Neural cell (in vitro differentiated cells): ENCODE results near the gene TNFRSF4. TPM values are rescaled to one million over a fixed set of nuclear protein-coding genes. Genes with fewer than 3 reads are reported as not detected.

ENCODE experiments used
- H2AFZ ChIP-seq: fragments of 200-600, 300-800 bp; sonication (generic), shearing (Covaris generic); 2 replicates; pipeline ENCODE4 v1.6.0; 2014; ENCODE audit warnings: low read depth, mild to moderate bottlenecking, antibody characterized with exemption, low read length, moderate library complexity
- H3F3A ChIP-seq: fragments of 200-600 bp; shearing (Covaris generic); 2 replicates; pipeline ENCODE4 v1.6.1; 2016; ENCODE audit warnings: mild to moderate bottlenecking, moderate library complexity, mixed read lengths, antibody characterized with exemption, low read length; ENCODE audit not compliant: insufficient read depth, poor library complexity, severe bottlenecking
- H3K27ac ChIP-seq: fragments of 200-600, 300-800 bp; sonication (generic), shearing (Covaris generic); 2 replicates; pipeline ENCODE4 v1.5.1; 2014; ENCODE audit warnings: mild to moderate bottlenecking, low read length, moderate library complexity
- H3K27me3 ChIP-seq: fragments of 300-800, 200-600 bp; sonication (generic), shearing (Covaris generic); 2 replicates; pipeline ENCODE4 v1.6.0; 2014; ENCODE audit warnings: mild to moderate bottlenecking, low read depth, low read length, moderate library complexity; ENCODE audit not compliant: insufficient read depth
- H3K36me3 ChIP-seq: fragments of 300-800, 200-600 bp; sonication (generic), shearing (Covaris generic); 2 replicates; pipeline ENCODE4 v1.5.1; 2014; ENCODE audit warnings: mild to moderate bottlenecking, antibody characterized with exemption, low read length, moderate library complexity; ENCODE audit not compliant: insufficient read depth
- H3K4me2 ChIP-seq: fragments of 300-800, 200-600 bp; sonication (generic), shearing (Covaris generic); 2 replicates; pipeline ENCODE4 v1.6.0; 2014; ENCODE audit warnings: mild to moderate bottlenecking, low read length
- H3K4me3 ChIP-seq: fragments of 300-800, 200-600 bp; sonication (generic), shearing (Covaris generic); 2 replicates; pipeline ENCODE4 v1.5.1; 2014; ENCODE audit warnings: mild to moderate bottlenecking, low read length, moderate library complexity
- H3K79me2 ChIP-seq: fragments of 200-600 bp; shearing (Covaris generic); replicated peaks from 2 replicates; pipeline ENCODE4 v1.6.0; 2014; ENCODE audit warnings: mild to moderate bottlenecking, low read length, moderate library complexity; ENCODE audit not compliant: insufficient read depth
- H3K9ac ChIP-seq: fragments of 300-800, 200-600 bp; sonication (generic), shearing (Covaris generic); 2 replicates; pipeline ENCODE4 v1.6.1; 2016; ENCODE audit warnings: mild to moderate bottlenecking, low read length, mixed read lengths
- H3K9me2 ChIP-seq: fragments of 200-600 bp; shearing (Covaris generic); 2 replicates; pipeline ENCODE4 v1.6.1; 2016; ENCODE audit warnings: mild to moderate bottlenecking, low read length, mixed read lengths; ENCODE audit not compliant: insufficient read depth
- H3K9me3 ChIP-seq: fragments of 200-600, 300-800 bp; sonication (generic), shearing (Covaris generic); 2 replicates; pipeline ENCODE4 v1.6.1; 2016; ENCODE audit warnings: mild to moderate bottlenecking, mixed run types, low read length, moderate library complexity, mixed read lengths
- H4K20me1 ChIP-seq: fragments of 200-600 bp; shearing (Covaris generic); 2 replicates; pipeline ENCODE4 v1.6.1; 2016; ENCODE audit warnings: mild to moderate bottlenecking, mixed run types; ENCODE audit not compliant: insufficient read depth
- CTCF ChIP-seq: fragments of 450-650 bp; IDR thresholded peaks from 2 replicates; pipeline ENCODE4 v1.5.1; 2014; ENCODE audit warnings: antibody characterized with exemption, mild to moderate bottlenecking, moderate library complexity; ENCODE audit not compliant: poor library complexity, severe bottlenecking
- EP300 ChIP-seq: fragments of 450-650 bp; conservative IDR thresholded peaks from 2 replicates; pipeline ENCODE4 v1.6.1; 2014; ENCODE audit warnings: antibody characterized with exemption, mild to moderate bottlenecking, moderate library complexity; ENCODE audit not compliant: poor library complexity, severe bottlenecking
- EZH2 ChIP-seq: fragments of 200-600, 300-800 bp; shearing (Covaris generic), sonication (generic); IDR thresholded peaks from 2 replicates; pipeline ENCODE4 v1.6.1; 2014; ENCODE audit warnings: antibody characterized with exemption, low read length, borderline replicate concordance, mild to moderate bottlenecking; ENCODE audit not compliant: insufficient read depth, poor library complexity, severe bottlenecking
- MXI1 ChIP-seq: fragments of 450-650 bp; conservative IDR thresholded peaks from 2 replicates; pipeline ENCODE4 v1.6.1; 2014; ENCODE audit warnings: antibody characterized with exemption, mild to moderate bottlenecking; ENCODE audit not compliant: poor library complexity, severe bottlenecking
- POLR2AphosphoS5 ChIP-seq: IDR thresholded peaks from 2 replicates; pipeline ENCODE4 v1.6.1; 2012
- RAD21 ChIP-seq: fragments of 450-650 bp; conservative IDR thresholded peaks from 2 replicates; pipeline ENCODE4 v1.6.1; 2014; ENCODE audit warnings: antibody characterized with exemption, mild to moderate bottlenecking, moderate library complexity
- REST ChIP-seq: IDR thresholded peaks from 2 replicates; pipeline ENCODE4 v1.6.1; 2012; ENCODE audit warnings: borderline replicate concordance
- SMC3 ChIP-seq: fragments of 450-650 bp; conservative IDR thresholded peaks from 2 replicates; pipeline ENCODE4 v1.6.1; 2014; ENCODE audit warnings: antibody characterized with exemption, mild to moderate bottlenecking, moderate library complexity; ENCODE audit not compliant: poor library complexity
- TAF1 ChIP-seq: IDR thresholded peaks from 2 replicates; pipeline ENCODE4 v1.6.1; 2012; ENCODE audit warnings: low read depth
- polyA plus RNA-seq: library from polyadenylated mRNA; depleted of rRNA; stranded (reverse); fragments of >200 nt; gene quantifications from 2 replicates; pipeline ENCODE4 v1.2.3, GENCODE V29; 2014

The TNFRSF4 gene
- polyA plus RNA-seq, 1 donor from 2014 or later: not detected

GRCh38 chr1:1169429-1170214 lies 44.3 kb downstream of the TNFRSF4 start:
- no peak overlapping the region for H3K4me2 ChIP-seq
- no peaks in the 10 kb centered on the region for H3K36me3 ChIP-seq
- no peak overlapping the region for H2AFZ ChIP-seq
- no peak overlapping the region for H3K9ac ChIP-seq
- no peaks in the 10 kb centered on the region for H4K20me1 ChIP-seq
- H3K27me3 ChIP-seq: no peaks in the 10 kb centered on the region
- no peaks in the 10 kb centered on the region for H3K9me2 ChIP-seq
- no peaks in the 10 kb centered on the region for H3F3A ChIP-seq
- H3K79me2 ChIP-seq: no peaks in the 10 kb centered on the region
- no peaks in the 10 kb centered on the region for H3K9me3 ChIP-seq
- TF ChIP-seq MXI1 (no peak), POLR2AphosphoS5 (no peak), REST (no peak), EZH2 (no peak), CTCF (no peak), RAD21 (no peak), TAF1 (no peak), SMC3 (no peak), EP300 (no peak)
- H3K4me3 ChIP-seq: no peak overlapping the region
- H3K27ac ChIP-seq: no peak overlapping the region

- no peak overlapping the region for H3K4me3 ChIP-seq
Measured at GRCh38 chr1:1168451-1169411, 45.2 kb downstream of the TNFRSF4 start.

More at GRCh38 chr1:1168451-1169411, 45.2 kb downstream of the TNFRSF4 start:
- Histone ChIP-seq H3K9me3 (no peaks in the 10 kb centered on the region), H3F3A (no peaks in the 10 kb centered on the region), H3K4me2 (no peak overlapping the region), H3K27ac (no peak overlapping the region), H3K36me3 (no peaks in the 10 kb centered on the region), H3K9me2 (no peaks in the 10 kb centered on the region), H2AFZ (no peak overlapping the region), H3K9ac (no peak overlapping the region), H4K20me1 (no peaks in the 10 kb centered on the region), H3K79me2 (no peaks in the 10 kb centered on the region), H3K27me3 (no peaks in the 10 kb centered on the region)
- TF ChIP-seq SMC3 (no peak), CTCF (no peak), EP300 (no peak), POLR2AphosphoS5 (no peak), MXI1 (no peak), TAF1 (no peak), REST (no peak), RAD21 (no peak), EZH2 (no peak)
